Suprapubic skin (tissue), 4 donors: Measurements from ENCODE around the gene RPEL1. TPM values are rescaled to one million over a fixed set of nuclear protein-coding genes. Genes with fewer than 3 reads are reported as not detected.

Experiments used
- DNase-seq, 2 donors: peaks; one replicate each; pipeline ENCODE4 v3.0.0-alpha.2; 2019; ENCODE audit warnings: low spot score in 2 of 2
- H3K27ac ChIP-seq: fragments of 200-600 bp; sonication (generic); one replicate; pipeline ENCODE4 v1.5.1; 2019
- H3K27me3 ChIP-seq: fragments of 200-600 bp; sonication (generic); one replicate; pipeline ENCODE4 v1.5.1; 2019
- H3K36me3 ChIP-seq: fragments of 200-600 bp; sonication (generic); one replicate; pipeline ENCODE4 v1.5.1; 2019
- H3K4me1 ChIP-seq: fragments of 200-600 bp; sonication (generic); one replicate; pipeline ENCODE4 v1.5.1; 2019
- H3K4me3 ChIP-seq: fragments of 200-600 bp; sonication (generic); one replicate; pipeline ENCODE4 v1.5.1; 2019; ENCODE audit warnings: mild to moderate bottlenecking
- H3K9me3 ChIP-seq: fragments of 200-600 bp; sonication (generic); one replicate; pipeline ENCODE4 v1.5.1; 2019
- EP300 ChIP-seq: sonication (generic); formaldehyde crosslinking; IDR thresholded peaks from one replicate; pipeline ENCODE4 v1.6.1; 2017; ENCODE audit warnings: antibody characterized with exemption
- POLR2A ChIP-seq, 2 donors: fragments of 450-650 bp; IDR thresholded peaks; one replicate each; pipeline ENCODE4 v1.6.1; 2017; ENCODE audit warnings: antibody characterized with exemption in 2 of 2, mild to moderate bottlenecking in 2 of 2, moderate library complexity in 2 of 2
- POLR2AphosphoS5 ChIP-seq, 3 donors: sonication (generic); formaldehyde crosslinking; IDR thresholded peaks; one replicate each; pipeline ENCODE4 v1.6.1; 2017; ENCODE audit warnings: antibody characterized with exemption in 3 of 3
- WGBS: methylation state at CpG from one replicate; pipeline ENCODE4 v1.1.5; 2018; 5-methylcytosine and 5-hydroxymethylcytosine counted together
- total RNA-seq, 4 donors: library from RNA; depleted of rRNA; stranded (reverse); fragments of >200 nt; gene quantifications; one replicate each; pipeline ENCODE4 v1.1.0, GENCODE V29; 2016
- TF ChIP-seq, protein P1 (sequence below), 2 donors: fragments of 200-600 bp in 1 of 2; fragments of 450-650 bp in 1 of 2; sonication (generic) in 1 of 2; IDR thresholded peaks; one replicate each; pipeline ENCODE4 v1.5.1; 2016 to 2019; ENCODE audit warnings: antibody characterized with exemption in 2 of 2, mild to moderate bottlenecking in 1 of 2, moderate library complexity in 1 of 2

Gene RPEL1
- total RNA-seq, 4 donors from 2014 or later, result not detected

DNA sequence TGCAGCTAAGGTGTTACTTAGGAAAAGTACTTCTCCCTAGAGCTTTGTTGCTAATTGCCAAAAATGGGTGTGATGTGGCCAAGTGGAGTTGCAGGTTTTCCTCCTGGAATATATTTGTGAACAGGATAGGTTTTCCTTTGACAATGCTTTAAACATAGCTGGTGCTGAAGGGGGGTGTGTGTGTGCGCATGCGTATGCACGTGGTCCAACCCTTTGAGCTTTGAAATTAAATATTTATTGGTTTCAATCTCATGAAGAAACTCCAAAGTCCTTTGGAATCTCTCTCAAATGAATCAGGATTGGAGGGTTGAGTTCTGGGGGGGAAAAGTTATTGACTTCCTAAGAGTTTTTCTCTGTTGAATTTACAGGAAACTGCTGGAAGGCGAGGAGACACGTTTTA is 42.3 kb downstream of the RPEL1 start:
- no peak for DNase-seq
- TF ChIP-seq, protein P1, sequence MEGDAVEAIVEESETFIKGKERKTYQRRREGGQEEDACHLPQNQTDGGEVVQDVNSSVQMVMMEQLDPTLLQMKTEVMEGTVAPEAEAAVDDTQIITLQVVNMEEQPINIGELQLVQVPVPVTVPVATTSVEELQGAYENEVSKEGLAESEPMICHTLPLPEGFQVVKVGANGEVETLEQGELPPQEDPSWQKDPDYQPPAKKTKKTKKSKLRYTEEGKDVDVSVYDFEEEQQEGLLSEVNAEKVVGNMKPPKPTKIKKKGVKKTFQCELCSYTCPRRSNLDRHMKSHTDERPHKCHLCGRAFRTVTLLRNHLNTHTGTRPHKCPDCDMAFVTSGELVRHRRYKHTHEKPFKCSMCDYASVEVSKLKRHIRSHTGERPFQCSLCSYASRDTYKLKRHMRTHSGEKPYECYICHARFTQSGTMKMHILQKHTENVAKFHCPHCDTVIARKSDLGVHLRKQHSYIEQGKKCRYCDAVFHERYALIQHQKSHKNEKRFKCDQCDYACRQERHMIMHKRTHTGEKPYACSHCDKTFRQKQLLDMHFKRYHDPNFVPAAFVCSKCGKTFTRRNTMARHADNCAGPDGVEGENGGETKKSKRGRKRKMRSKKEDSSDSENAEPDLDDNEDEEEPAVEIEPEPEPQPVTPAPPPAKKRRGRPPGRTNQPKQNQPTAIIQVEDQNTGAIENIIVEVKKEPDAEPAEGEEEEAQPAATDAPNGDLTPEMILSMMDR (IDR thresholded peaks at IDR 0.05), result no peak
- TF ChIP-seq POLR2A (IDR thresholded peaks at IDR 0.05) (no peak), POLR2AphosphoS5 (IDR thresholded peaks at IDR 0.05) (no peak), EP300 (no peak)
- H3K27me3 ChIP-seq, result peaks cover 41% of the 10 kb centered on the region
- 75% methylated on average over 5 of the region's 5 CpGs for WGBS
- no peaks in the 10 kb centered on the region for H3K36me3 ChIP-seq
- no peaks in the 10 kb centered on the region for H3K4me1 ChIP-seq
- H3K27ac ChIP-seq, result no peak overlapping the region
- no peak overlapping the region for H3K4me3 ChIP-seq
- H3K9me3 ChIP-seq, result no peaks in the 10 kb centered on the region

DNA sequence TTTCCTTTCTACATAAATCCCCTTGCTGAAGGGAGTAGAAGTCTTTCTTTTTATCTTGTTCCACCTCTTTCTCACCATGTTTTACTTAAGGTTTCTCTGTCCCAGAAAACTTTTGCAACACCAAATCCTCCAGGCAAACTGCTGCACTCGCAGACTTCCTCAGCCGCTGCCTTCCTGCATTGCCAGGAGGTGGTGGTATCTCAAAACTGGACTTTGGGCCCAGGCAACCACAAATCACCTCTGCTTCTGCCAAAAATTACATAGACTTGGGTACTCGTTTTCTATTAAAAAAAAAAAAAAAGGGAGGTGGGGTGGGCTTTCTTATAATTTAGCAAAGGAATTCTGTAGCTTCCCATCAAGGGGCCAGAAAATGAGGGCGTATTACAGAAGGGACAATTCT is 45.9 kb downstream of the RPEL1 start:
- Histone ChIP-seq H3K9me3 (no peaks in the 10 kb centered on the region), H3K27ac (no peak overlapping the region), H3K36me3 (no peaks in the 10 kb centered on the region), H3K4me3 (no peak overlapping the region), H3K4me1 (no peaks in the 10 kb centered on the region), H3K27me3 (peaks cover 31% of the 10 kb centered on the region)
- no peak for DNase-seq
- 87% methylated on average over 4 of the region's 4 CpGs for WGBS
- TF ChIP-seq EP300 (no peak), POLR2A (IDR thresholded peaks at IDR 0.05) (no peak), POLR2AphosphoS5 (IDR thresholded peaks at IDR 0.05) (no peak)
- TF ChIP-seq, protein P1 (IDR thresholded peaks at IDR 0.05), result no peak

DNA sequence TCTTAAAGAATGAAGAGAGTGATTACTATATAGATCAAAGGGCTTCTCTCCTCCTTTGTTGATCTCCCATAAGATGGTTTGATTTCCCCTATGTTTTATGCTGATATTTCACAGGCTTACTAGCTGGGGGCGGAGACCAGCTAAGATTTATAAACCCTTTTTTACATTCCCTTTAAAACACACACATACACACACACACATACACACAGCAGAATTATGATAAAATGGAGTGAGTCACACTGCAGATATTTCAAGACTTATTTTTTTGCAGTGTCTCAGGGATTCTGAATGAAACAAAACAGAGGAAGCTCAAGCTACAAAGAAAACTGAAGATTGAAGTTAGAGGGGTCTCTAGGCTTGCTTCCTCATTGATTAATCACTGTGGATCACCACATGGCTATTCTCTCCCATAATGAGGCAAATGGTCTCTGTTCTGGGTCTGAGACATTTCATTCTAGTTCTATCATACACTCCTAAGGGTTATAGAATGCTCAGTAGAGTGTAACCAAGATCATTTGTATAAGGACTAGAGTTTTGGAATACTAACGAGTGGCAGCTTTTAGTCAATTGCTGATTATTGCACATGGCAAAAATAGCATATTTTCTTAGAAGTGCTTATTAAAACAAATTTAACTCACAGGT is 49.8 kb downstream of the RPEL1 start:
- peaks cover 2% of the 10 kb centered on the region for H3K36me3 ChIP-seq
- peaks cover 7% of the 10 kb centered on the region for H3K27me3 ChIP-seq
- H3K4me3 ChIP-seq, result no peak overlapping the region
- no peaks in the 10 kb centered on the region for H3K9me3 ChIP-seq
- DNase-seq, result no peak
- no peak overlapping the region for H3K27ac ChIP-seq
- WGBS, result 82% methylated on average over 2 of the region's 2 CpGs
- TF ChIP-seq EP300 (no peak), POLR2A (IDR thresholded peaks at IDR 0.05) (no peak), POLR2AphosphoS5 (IDR thresholded peaks at IDR 0.05) (no peak)
- TF ChIP-seq, protein P1 (IDR thresholded peaks at IDR 0.05), result no peak
- no peaks in the 10 kb centered on the region for H3K4me1 ChIP-seq

Other genes with a start within 250 kb of the RPEL1 start
- gene NT5C2, start 52.6 kb upstream of the RPEL1 start, total RNA-seq, result 10 to 100 TPM; 28.4 to 51.5 (median 33.2) TPM
- 1 to 10 TPM in 1 of 4 donors, under 1 TPM in 1, not detected in 2; 0.60 to 1.3 TPM for gene INA, start 31.3 kb downstream of the RPEL1 start, total RNA-seq
- 1 to 10 TPM; 2.6 to 7.2 (median 4.9) TPM for gene PCGF6, start 105.3 kb downstream of the RPEL1 start, total RNA-seq
- gene TAF5, start 122.1 kb downstream of the RPEL1 start, total RNA-seq, result 1 to 10 TPM; 3.6 to 5.4 (median 4.1) TPM
- 100 to 1,000 TPM in 3 of 4 donors, 10 to 100 TPM in 1; 92.4 to 207 (median 167) TPM for gene ATP5MK, start 150.6 kb downstream of the RPEL1 start, total RNA-seq
- gene PDCD11, start 150.7 kb downstream of the RPEL1 start, total RNA-seq, result 10 to 100 TPM; 26.4 to 38.3 (median 29.3) TPM
- 10 to 100 TPM; 13.7 to 17.9 (median 16.3) TPM for gene CALHM2, start 206.5 kb downstream of the RPEL1 start, total RNA-seq
- gene CALHM1, start 213.0 kb downstream of the RPEL1 start, total RNA-seq, result not detected
- gene CALHM3, start 233.4 kb downstream of the RPEL1 start, total RNA-seq, result not detected
- under 1 TPM in 2 of 4 donors, not detected in 2; 0.18 to 0.30 TPM for gene NEURL1, start 247.8 kb downstream of the RPEL1 start, total RNA-seq